ENCODE measurements around the gene RERG.

Gene RERG

GRCh38 chr12:15208140-15208539 lies 13.1 kb downstream of the RERG start:
- TF ChIP-seq CTCF (IDR thresholded peaks at IDR 0.05; ENCODE audit: insufficient read depth, low read length, poor library complexity, severe bottlenecking) = no peak
- no peaks in the 10 kb centered on the region for H3K27me3 ChIP-seq (replicated peaks; ENCODE audit: control insufficient read depth, insufficient read depth, low read length)

GRCh38 chr12:15206831-15207389 lies 14.3 kb downstream of the RERG start:
- Histone ChIP-seq H3K4me3 (replicated peaks; ENCODE audit: low read depth, low read length) (no peak overlapping the region), H3K27me3 (replicated peaks; ENCODE audit: control insufficient read depth, insufficient read depth, low read length) (no peaks in the 10 kb centered on the region), H3K36me3 (ENCODE audit: control insufficient read depth, insufficient read depth, low read length) (no peaks in the 10 kb centered on the region)
- no peak for TF ChIP-seq CTCF (IDR thresholded peaks at IDR 0.05; ENCODE audit: insufficient read depth, low read length, poor library complexity, severe bottlenecking)
- DNase-seq (ENCODE audit: extremely low read depth, insufficient read length) = no peak

More at GRCh38 chr12:15208140-15208539, 13.1 kb downstream of the RERG start:
- Histone ChIP-seq H3K36me3 (ENCODE audit: control insufficient read depth, insufficient read depth, low read length) (no peaks in the 10 kb centered on the region), H3K4me3 (replicated peaks; ENCODE audit: low read depth, low read length) (no peak overlapping the region)
- DNase-seq (ENCODE audit: extremely low read depth, insufficient read length) = no peak

GRCh38 chr12:15206338-15206737 lies 14.9 kb downstream of the RERG start:
- Histone ChIP-seq H3K4me3 (replicated peaks; ENCODE audit: low read depth, low read length) (no peak overlapping the region), H3K27me3 (replicated peaks; ENCODE audit: control insufficient read depth, insufficient read depth, low read length) (no peaks in the 10 kb centered on the region), H3K36me3 (ENCODE audit: control insufficient read depth, insufficient read depth, low read length) (no peaks in the 10 kb centered on the region)
- no peak for DNase-seq (ENCODE audit: extremely low read depth, insufficient read length)
- no peak for TF ChIP-seq CTCF (IDR thresholded peaks at IDR 0.05; ENCODE audit: insufficient read depth, low read length, poor library complexity, severe bottlenecking)

- no peak for DNase-seq (ENCODE audit: extremely low read depth, insufficient read length)
- H3K36me3 ChIP-seq (ENCODE audit: control insufficient read depth, insufficient read depth, low read length) = no peaks in the 10 kb centered on the region
- no peak overlapping the region for H3K4me3 ChIP-seq (replicated peaks; ENCODE audit: low read depth, low read length)
- H3K27me3 ChIP-seq (replicated peaks; ENCODE audit: control insufficient read depth, insufficient read depth, low read length) = no peaks in the 10 kb centered on the region
- TF ChIP-seq CTCF (IDR thresholded peaks at IDR 0.05; ENCODE audit: insufficient read depth, low read length, poor library complexity, severe bottlenecking) = no peak
Observed at GRCh38 chr12:15205341-15206010, 15.7 kb downstream of the RERG start.

DNA sequence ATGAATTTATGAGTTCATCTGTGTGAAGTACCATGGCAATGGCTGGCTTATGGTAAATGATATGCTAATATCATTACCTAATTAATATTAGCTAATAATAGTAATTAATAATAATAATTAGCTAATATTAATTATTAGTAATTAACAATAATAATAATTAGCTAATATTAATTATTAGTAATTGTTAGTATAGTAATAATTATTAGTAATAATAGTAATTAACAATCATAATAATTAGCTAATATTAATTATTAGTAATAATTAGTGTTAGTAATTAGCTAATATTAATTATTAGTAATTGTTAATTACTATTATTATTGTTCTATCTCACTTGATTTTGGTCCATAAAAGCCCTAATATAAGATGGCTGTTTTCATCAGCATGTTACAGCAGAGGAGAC lies 19.8 kb downstream of the RERG start:
- no peak for DNase-seq (ENCODE audit: extremely low read depth, insufficient read length)
- no peaks in the 10 kb centered on the region for H3K27me3 ChIP-seq (replicated peaks; ENCODE audit: control insufficient read depth, insufficient read depth, low read length)
- TF ChIP-seq CTCF (IDR thresholded peaks at IDR 0.05; ENCODE audit: insufficient read depth, low read length, poor library complexity, severe bottlenecking) = no peak
- H3K4me3 ChIP-seq (replicated peaks; ENCODE audit: low read depth, low read length) = no peak overlapping the region
- no peaks in the 10 kb centered on the region for H3K36me3 ChIP-seq (ENCODE audit: control insufficient read depth, insufficient read depth, low read length)
